K562 (cell line): ENCODE measurements around the gene ERH. TPM values are rescaled to one million over a fixed set of nuclear protein-coding genes. Genes with fewer than 3 reads are reported as not detected.

ENCODE experiments used
- ATF4 ChIP-seq: fragments of 450-650 bp; formaldehyde crosslinking; IDR thresholded peaks from 2 replicates; pipeline ENCODE4 v1.4.0; 2022; ENCODE audit warnings: mild to moderate bottlenecking, moderate library complexity
- FOXK2 ChIP-seq, 2 experiments: fragments of 450-650 bp; IDR thresholded peaks in 1 of 2; conservative IDR thresholded peaks in 1 of 2; 2 replicates each; pipeline ENCODE4 v1.6.1; 2016; ENCODE audit warnings: low read depth in 2 of 2, mild to moderate bottlenecking in 1 of 2
- NFE2 ChIP-seq: IDR thresholded peaks from 2 replicates; pipeline ENCODE4 v1.6.1; 2014; ENCODE audit warnings: antibody characterized with exemption, low read depth
- PYGO2 ChIP-seq: fragments of 450-650 bp; IDR thresholded peaks from 2 replicates; pipeline ENCODE4 v1.6.1; 2016; ENCODE audit warnings: mild to moderate bottlenecking, missing genetic modification characterization, moderate library complexity, missing compliant biosample characterization
- SLC30A9 ChIP-seq: fragments of 250-450 bp; sonication (Bioruptor Pico); IDR thresholded peaks from 2 replicates; pipeline ENCODE4 v1.8.0; 2022; ENCODE audit warnings: mild to moderate bottlenecking, moderate library complexity
- SOX6 ChIP-seq: fragments of 450-650 bp; IDR thresholded peaks from 2 replicates; pipeline ENCODE4 v1.6.1; 2014; ENCODE audit warnings: mild to moderate bottlenecking
- ZBTB5 ChIP-seq: fragments of 450-650 bp; IDR thresholded peaks from 2 replicates; pipeline ENCODE4 v1.6.1; 2017; ENCODE audit warnings: antibody characterized with exemption
- ZNF407 ChIP-seq: fragments of 450-650 bp; IDR thresholded peaks from 2 replicates; pipeline ENCODE4 v1.6.1; 2016; ENCODE audit warnings: low read depth
- polyA plus RNA-seq, 8 experiments: library from polyadenylated mRNA; depleted of rRNA in 4 of 8; stranded (reverse) in 5 of 8; unstranded in 3 of 8; fragments of >200 nt; fragmentation: Nextera tagmentation in 2 of 8; fragmentation: Illumina TruSeq in 1 of 8; extraction: Ambion mirVana in 2 of 8; extraction: Trizol in 1 of 8; gene quantifications; 2 replicates each; pipeline versions ENCODE4 v1.2.1 to v1.2.3, GENCODE V29; 2011 to 2014; ENCODE audit warnings: inconsistent platforms in 1 of 8, missing spikeins in 1 of 8
- total RNA-seq, 7 experiments: library from RNA; depleted of rRNA in 6 of 7; stranded (reverse); fragments of >200 nt in 6 of 7; fragmentation: Illumina TruSeq in 2 of 7; extraction: Trizol in 2 of 7; gene quantifications; 2 replicates each; pipeline versions ENCODE4 v1.2.1 to v1.2.3, GENCODE V29; 2011 to 2021; ENCODE audit warnings: low replicate concordance in 1 of 7

Gene ERH
- total and polyA plus RNA-seq, 9 of the 15 experiments (the other 6 are each of a cell fraction or from before 2014, with no cell fraction given), result 78.2 to 474 (median 250) TPM

- no peak for TF ChIP-seq SOX6
- TF ChIP-seq ZBTB5, result no peak
- no peak for TF ChIP-seq PYGO2 (tag)
- no peak for TF ChIP-seq FOXK2 (conservative IDR thresholded peaks at IDR 0.05 in 1 of 2, IDR thresholded peaks at IDR 0.05 in 1 of 2; ENCODE audit: low read depth in 2 of 2)
- TF ChIP-seq ZNF407, result no peak
- TF ChIP-seq NFE2, result no peak
- TF ChIP-seq ATF4 (CRISPR knock-in tag), result no peak
- TF ChIP-seq SLC30A9, result no peak
These were observed 35.0 kb downstream of the ERH start (continued) for GRCh38 chr14:69363055-69363454.
